ENCODE results near the gene TMPRSS2. TPM values are rescaled to one million over a fixed set of nuclear protein-coding genes. Genes with fewer than 3 reads are reported as not detected.

TMPRSS2 gene
- total RNA-seq, 1 donor from 2014 or later = 0.12 TPM

GRCh38 chr21:41545500-41546359 lies 37.8 kb upstream of the TMPRSS2 start:
- Mint-ChIP-seq H3K9me3 (ENCODE audit: low read depth) (no peaks in the 10 kb centered on the region), H3K36me3 (ENCODE audit: low read depth) (peaks cover 3% of the 10 kb centered on the region), H3K4me1 (ENCODE audit: low read depth) (no peaks in the 10 kb centered on the region), H3K27ac (ENCODE audit: unreplicated experiment) (no peak overlapping the region), H3K4me3 (ENCODE audit: unreplicated experiment) (no peak overlapping the region), H3K27me3 (ENCODE audit: low read depth) (peaks cover 50% of the 10 kb centered on the region)
- DNase-seq (ENCODE audit: low spot score) = no peak
- no peak for TF ChIP-seq CTCF (IDR thresholded peaks at IDR 0.05)

- peaks cover 3% of the 10 kb centered on the region for H3K36me3 Mint-ChIP-seq (ENCODE audit: low read depth)
- H3K27me3 Mint-ChIP-seq (ENCODE audit: low read depth) = peaks cover 42% of the 10 kb centered on the region
- H3K9me3 Mint-ChIP-seq (ENCODE audit: low read depth) = no peaks in the 10 kb centered on the region
- H3K27ac Mint-ChIP-seq (ENCODE audit: unreplicated experiment) = no peak overlapping the region
- no peak for TF ChIP-seq CTCF (IDR thresholded peaks at IDR 0.05)
- no peaks in the 10 kb centered on the region for H3K4me1 Mint-ChIP-seq (ENCODE audit: low read depth)
- no peak for DNase-seq (ENCODE audit: low spot score)
- H3K4me3 Mint-ChIP-seq (ENCODE audit: unreplicated experiment) = no peak overlapping the region
Observed at GRCh38 chr21:41542727-41543126, 34.8 kb upstream of the TMPRSS2 start.

GRCh38 chr21:41537356-41537755 lies 29.4 kb upstream of the TMPRSS2 start:
- no peaks in the 10 kb centered on the region for H3K4me1 Mint-ChIP-seq (ENCODE audit: low read depth)
- no peak overlapping the region for H3K27ac Mint-ChIP-seq (ENCODE audit: unreplicated experiment)
- H3K9me3 Mint-ChIP-seq (ENCODE audit: low read depth) = no peaks in the 10 kb centered on the region
- DNase-seq (ENCODE audit: low spot score) = no peak
- no peak overlapping the region for H3K4me3 Mint-ChIP-seq (ENCODE audit: unreplicated experiment)
- H3K36me3 Mint-ChIP-seq (ENCODE audit: low read depth) = peaks cover 3% of the 10 kb centered on the region
- TF ChIP-seq CTCF (IDR thresholded peaks at IDR 0.05) = no peak
- peaks cover 14% of the 10 kb centered on the region for H3K27me3 Mint-ChIP-seq (ENCODE audit: low read depth)

- peaks cover 3% of the 10 kb centered on the region for H3K36me3 Mint-ChIP-seq (ENCODE audit: low read depth)
- no peaks in the 10 kb centered on the region for H3K9me3 Mint-ChIP-seq (ENCODE audit: low read depth)
- H3K27ac Mint-ChIP-seq (ENCODE audit: unreplicated experiment) = no peak overlapping the region
- H3K4me3 Mint-ChIP-seq (ENCODE audit: unreplicated experiment) = no peak overlapping the region
- H3K4me1 Mint-ChIP-seq (ENCODE audit: low read depth) = no peaks in the 10 kb centered on the region
- TF ChIP-seq CTCF (IDR thresholded peaks at IDR 0.05) = no peak
- DNase-seq (ENCODE audit: low spot score) = no peak
- H3K27me3 Mint-ChIP-seq (ENCODE audit: low read depth) = peaks cover 14% of the 10 kb centered on the region
Observed at GRCh38 chr21:41536827-41537103, 28.8 kb upstream of the TMPRSS2 start.

- Mint-ChIP-seq H3K9me3 (ENCODE audit: low read depth) (no peaks in the 10 kb centered on the region), H3K27ac (ENCODE audit: unreplicated experiment) (no peak overlapping the region), H3K4me1 (ENCODE audit: low read depth) (no peaks in the 10 kb centered on the region), H3K36me3 (ENCODE audit: low read depth) (peaks cover under 1% of the 10 kb centered on the region), H3K4me3 (ENCODE audit: unreplicated experiment) (no peak overlapping the region), H3K27me3 (ENCODE audit: low read depth) (peaks cover 12% of the 10 kb centered on the region)
- no peak for TF ChIP-seq CTCF (IDR thresholded peaks at IDR 0.05)
- no peak for DNase-seq (ENCODE audit: low spot score)
Observed at GRCh38 chr21:41536076-41536826, 28.3 kb upstream of the TMPRSS2 start.
